Endothelial cell of umbilical vein (primary cell): ENCODE data around the gene C2orf74. TPM values are rescaled to one million over a fixed set of nuclear protein-coding genes. Genes with fewer than 3 reads are reported as not detected.

ENCODE experiments used
- BruUV-seq: library from RNA; stranded (reverse); fragments of 400-500 nt; replicated peaks from 2 replicates; lab custom pipeline; 2021; lab: Mats Ljungman, UMichigan
- CTCF ChIA-PET: fragments of 300-600, 350-600 bp; sonication (Branson Sonifier 250); formaldehyde crosslinking; loops from one replicate; lab custom pipeline; 2021; ENCODE audit warnings: antibody characterized with exemption, inconsistent platforms; lab: Charles Lee
- POLR2A ChIA-PET: fragments of 300-600, 350-600 bp; sonication (Branson Sonifier 250); formaldehyde crosslinking; loops from one replicate; lab custom pipeline; 2021; ENCODE audit warnings: antibody characterized with exemption, inconsistent platforms; lab: Charles Lee
- DNase-seq: peaks from one replicate; pipeline ENCODE4 v3.0.0-alpha.2; 2011; ENCODE audit warnings: low read depth, low spot score
- FAIRE-seq: peaks from 2 replicates; lab custom pipeline; 2011; peaks lifted over from hg19 to GRCh38; lab: Jason Lieb, UNC
- H2AFZ ChIP-seq: 2 replicates; pipeline ENCODE4 v1.6.0; 2012; ENCODE audit warnings: low read depth, low read length, control low read depth, inconsistent platforms
- H3K27ac ChIP-seq: 2 replicates; pipeline ENCODE4 v1.5.1; 2011; ENCODE audit warnings: low read depth, mild to moderate bottlenecking, control low read depth, low read length, moderate library complexity; ENCODE audit not compliant: insufficient read depth
- H3K27me3 ChIP-seq, 2 experiments: 2 replicates each; pipeline versions ENCODE4 v1.6.0 to v1.6.1; 2011; ENCODE audit warnings: low read length in 2 of 2, mixed read lengths in 1 of 2; ENCODE audit not compliant: control insufficient read depth in 2 of 2, insufficient read depth in 2 of 2
- H3K36me3 ChIP-seq, 2 experiments: 2 replicates in 1 of 2; 3 replicates in 1 of 2; pipeline ENCODE4 v1.5.1; 2011; ENCODE audit warnings: low read length in 2 of 2, mild to moderate bottlenecking in 1 of 2, moderate library complexity in 1 of 2; ENCODE audit not compliant: control insufficient read depth in 2 of 2, insufficient read depth in 2 of 2; ENCODE audit errors: extremely low read depth in 1 of 2
- H3K4me1 ChIP-seq: 3 replicates; pipeline ENCODE4 v1.5.1; 2011; ENCODE audit warnings: mild to moderate bottlenecking, low read length; ENCODE audit not compliant: control insufficient read depth, insufficient read depth; ENCODE audit errors: extremely low read depth
- H3K4me2 ChIP-seq: 2 replicates; pipeline ENCODE4 v1.6.1; 2011; ENCODE audit warnings: low read length, control low read depth, mixed read lengths; ENCODE audit not compliant: insufficient read depth
- H3K4me3 ChIP-seq, 3 experiments: fragments of 200-600 bp in 1 of 3; sonication (generic), shearing (Covaris generic) in 1 of 3; replicated peaks in 1 of 3; 2 replicates each; pipeline ENCODE4 v1.5.1; 2011 to 2016; ENCODE audit warnings: control low read depth in 3 of 3, low read length in 3 of 3, mild to moderate bottlenecking in 2 of 3, inconsistent platforms in 1 of 3, low read depth in 1 of 3, moderate library complexity in 1 of 3; ENCODE audit not compliant: insufficient read depth in 1 of 3
- H3K79me2 ChIP-seq: 2 replicates; pipeline ENCODE4 v1.6.0; 2012; ENCODE audit warnings: low read length, inconsistent platforms; ENCODE audit not compliant: control insufficient read depth, insufficient read depth
- H3K9ac ChIP-seq: replicated peaks from 2 replicates; pipeline ENCODE3; 2011; ENCODE audit warnings: low read length, control low read depth; ENCODE audit not compliant: insufficient read depth; ENCODE audit errors: extremely low read depth
- H3K9me1 ChIP-seq: replicated peaks from 3 replicates; pipeline ENCODE4 v1.6.0; 2011; ENCODE audit warnings: mild to moderate bottlenecking, low read length; ENCODE audit not compliant: control insufficient read depth, insufficient read depth; ENCODE audit errors: extremely low read depth
- H3K9me3 ChIP-seq: replicated peaks from 2 replicates; pipeline ENCODE4 v1.5.1; 2012; ENCODE audit warnings: low read length, inconsistent platforms; ENCODE audit not compliant: control insufficient read depth, insufficient read depth
- H4K20me1 ChIP-seq: replicated peaks from 2 replicates; pipeline ENCODE3; 2011; ENCODE audit warnings: mild to moderate bottlenecking, low read length; ENCODE audit not compliant: control insufficient read depth, insufficient read depth; ENCODE audit errors: extremely low read depth
- CTCF ChIP-seq, 2 donors: IDR thresholded peaks; 1 replicate in 1 of 2; 2 replicates in 1 of 2; pipeline ENCODE4 v1.5.1; 2011; ENCODE audit warnings: low read length in 2 of 2, mild to moderate bottlenecking in 2 of 2, moderate library complexity in 2 of 2, control low read depth in 1 of 2, inconsistent platforms in 1 of 2, low read depth in 1 of 2; ENCODE audit not compliant: insufficient read depth in 1 of 2; ENCODE audit errors: extremely low read depth in 1 of 2
- EZH2 ChIP-seq: IDR thresholded peaks from 2 replicates; pipeline ENCODE4 v1.6.1; 2012; ENCODE audit warnings: borderline replicate concordance, low read depth, mild to moderate bottlenecking, moderate library complexity, low read length, inconsistent platforms; ENCODE audit not compliant: severe bottlenecking
- FOS ChIP-seq: IDR thresholded peaks from 2 replicates; pipeline ENCODE4 v1.6.1; 2011; ENCODE audit warnings: mild to moderate bottlenecking, low read length, moderate library complexity, borderline replicate concordance; ENCODE audit not compliant: insufficient read depth
- GATA2 ChIP-seq: IDR thresholded peaks from 2 replicates; pipeline ENCODE4 v1.7.0; 2011; ENCODE audit warnings: low read depth, mild to moderate bottlenecking, moderate library complexity, mixed read lengths, low read length; ENCODE audit not compliant: insufficient read length, insufficient read depth
- JUN ChIP-seq: IDR thresholded peaks from 2 replicates; pipeline ENCODE4 v1.6.1; 2011; ENCODE audit warnings: borderline replicate concordance, low read depth; ENCODE audit not compliant: insufficient read length, insufficient read depth
- MAX ChIP-seq: IDR thresholded peaks from 2 replicates; pipeline ENCODE4 v1.6.1; 2011; ENCODE audit not compliant: insufficient read depth, insufficient read length
- MYC ChIP-seq: IDR thresholded peaks from one replicate; pipeline ENCODE4 v1.6.1; 2011; ENCODE audit warnings: mild to moderate bottlenecking, low read depth, low read length
- POLR2A ChIP-seq: IDR thresholded peaks from 2 replicates; pipeline ENCODE4 v1.6.1; 2012; ENCODE audit warnings: low read depth, mild to moderate bottlenecking, control low read depth, low read length
- POLR2AphosphoS5 ChIP-seq: IDR thresholded peaks from 2 replicates; pipeline ENCODE4 v1.6.1; 2012; ENCODE audit warnings: low read depth, mild to moderate bottlenecking, control low read depth, low read length, moderate library complexity; ENCODE audit not compliant: insufficient read depth
- dilution Hi-C: fragments of 300-500 bp; cut with MboI; formaldehyde crosslinking; loops from one replicate; pipeline ENCODE4 v1.15.0; 2019; ENCODE audit warnings: low sequenced_read_pairs; ENCODE audit not compliant: extremely low pct_ligation_motif_present
- intact Hi-C: fragments of 100-400 bp; cut with micrococcal nuclease; formaldehyde crosslinking; loops from one replicate; pipeline ENCODE4 v1.10.0; 2022
- polyA plus RNA-seq, 4 experiments: library from polyadenylated mRNA; depleted of rRNA in 3 of 4; stranded (reverse) in 3 of 4; unstranded in 1 of 4; fragments of >200 nt; gene quantifications; 2 replicates each; pipeline versions ENCODE4 v1.2.1 to v1.2.3, GENCODE V29; 2011 to 2012; ENCODE audit warnings: missing spikeins in 1 of 4
- total RNA-seq: library from RNA; stranded (reverse); gene quantifications from 2 replicates; pipeline ENCODE4 v1.2.3, GENCODE V29; 2021

The C2orf74 gene
- total and polyA plus RNA-seq, 2 donors (not counting 3 experiments of a cell fraction or from before 2014, with no cell fraction given): 4.1 to 5.6 TPM

GRCh38 chr2:61141151-61141550 lies 20.8 kb upstream of the C2orf74 start:
- Histone ChIP-seq H3K36me3 (no peaks in the 10 kb centered on the region), H3K4me3 (no peak overlapping the region), H3K27ac (no peak overlapping the region), H2AFZ (no peak overlapping the region), H3K27me3 (no peaks in the 10 kb centered on the region), H3K9me1 (no peaks in the 10 kb centered on the region), H3K9me3 (no peaks in the 10 kb centered on the region), H3K9ac (no peak overlapping the region), H3K4me2 (no peak overlapping the region), H4K20me1 (no peaks in the 10 kb centered on the region), H3K79me2 (no peaks in the 10 kb centered on the region), H3K4me1 (no peaks in the 10 kb centered on the region)
- intact Hi-C loops: no loop called here
- BruUV-seq: no TSS peak
- CTCF ChIA-PET: no interaction called here
- dilution Hi-C loops: no loop called here
- POLR2A ChIA-PET: no interaction called here
- DNase-seq: no peak
- TF ChIP-seq POLR2A (no peak), CTCF (IDR thresholded peaks at IDR 0.05; ENCODE audit: extremely low read depth in 1 of 2, insufficient read depth in 1 of 2, low read depth in 1 of 2, low read length in 2 of 2) (no peak), MAX (no peak), GATA2 (no peak), POLR2AphosphoS5 (no peak), JUN (no peak), FOS (no peak), MYC (no peak), EZH2 (no peak)
- FAIRE-seq: no peak
